Muscle layer of colon (tissue), 2 donors: ENCODE data around the gene CHDH.

Experiments
- H3K27ac ChIP-seq: one replicate; pipeline ENCODE4 v1.7.0; 2013; ENCODE audit warnings: low read depth, mild to moderate bottlenecking, low read length, moderate library complexity
- H3K27me3 ChIP-seq, 2 donors: one replicate each; pipeline ENCODE4 v1.7.0; 2013; ENCODE audit warnings: low read length in 2 of 2, mild to moderate bottlenecking in 2 of 2; ENCODE audit not compliant: insufficient read depth in 2 of 2, control insufficient read depth in 1 of 2
- H3K36me3 ChIP-seq: one replicate; pipeline ENCODE4 v1.7.0; 2013; ENCODE audit warnings: mild to moderate bottlenecking, low read length; ENCODE audit not compliant: insufficient read depth
- H3K4me1 ChIP-seq: one replicate; pipeline ENCODE4 v1.7.0; 2013; ENCODE audit warnings: mild to moderate bottlenecking, low read length; ENCODE audit not compliant: insufficient read depth
- H3K4me3 ChIP-seq, 2 donors: one replicate each; pipeline ENCODE4 v1.7.0; 2013; ENCODE audit warnings: low read length in 2 of 2, low read depth in 1 of 2, mild to moderate bottlenecking in 1 of 2, moderate library complexity in 1 of 2
- H3K9ac ChIP-seq: one replicate; pipeline ENCODE4 v1.7.0; 2013; ENCODE audit warnings: low read length
- H3K9me3 ChIP-seq: one replicate; pipeline ENCODE4 v1.7.0; 2013; ENCODE audit warnings: mild to moderate bottlenecking, low read length
- donor health status: abdominal sarcoma.
- donor health status: Adenocarcinoma of cecum.

CHDH gene

DNA sequence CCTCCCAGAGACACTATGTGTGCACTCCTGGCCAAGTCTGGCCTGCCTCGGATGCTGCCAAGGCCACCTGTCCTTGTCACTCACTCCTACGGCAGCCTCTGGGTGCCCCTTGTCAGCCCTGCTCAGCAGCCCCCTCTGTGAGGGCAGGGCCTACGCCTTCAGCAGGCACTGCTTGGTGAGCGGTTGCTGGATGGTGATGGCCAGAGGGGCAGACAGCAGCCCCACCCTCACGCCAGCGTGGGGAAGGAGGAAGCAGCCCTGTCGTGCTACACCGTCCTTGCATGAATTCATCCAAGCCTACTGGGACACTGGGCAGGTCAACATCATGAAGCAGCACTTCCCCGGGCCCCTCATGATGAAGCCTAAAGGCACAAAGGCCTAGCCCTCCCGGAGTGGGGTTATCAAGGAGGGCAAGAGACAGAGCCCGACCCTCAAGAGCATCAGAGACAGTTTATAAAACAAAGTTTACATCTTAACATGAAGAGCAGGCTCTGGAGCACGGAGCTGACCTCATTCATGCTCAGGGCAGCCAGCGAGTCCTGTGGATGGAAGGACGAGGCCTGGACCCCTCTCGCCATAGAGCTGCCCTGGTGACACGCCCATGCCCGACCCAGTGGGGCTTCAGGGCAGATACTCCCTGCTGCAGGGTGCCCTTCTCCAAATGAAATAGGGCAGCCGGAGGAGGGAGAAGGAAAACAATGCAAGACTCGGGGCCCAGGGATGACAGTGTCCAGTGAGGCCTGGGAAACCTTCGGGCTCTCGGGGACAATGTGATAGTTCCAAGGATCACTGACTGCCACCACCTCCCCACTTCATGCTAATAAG lies 25.3 kb downstream of the CHDH start:
- H3K4me3 ChIP-seq, result no peak overlapping the region
- no peak overlapping the region for H3K9ac ChIP-seq
- no peak overlapping the region for H3K27ac ChIP-seq
- no peaks in the 10 kb centered on the region for H3K9me3 ChIP-seq
- no peaks in the 10 kb centered on the region for H3K4me1 ChIP-seq
- no peaks in the 10 kb centered on the region for H3K27me3 ChIP-seq
- H3K36me3 ChIP-seq, result no peaks in the 10 kb centered on the region

DNA sequence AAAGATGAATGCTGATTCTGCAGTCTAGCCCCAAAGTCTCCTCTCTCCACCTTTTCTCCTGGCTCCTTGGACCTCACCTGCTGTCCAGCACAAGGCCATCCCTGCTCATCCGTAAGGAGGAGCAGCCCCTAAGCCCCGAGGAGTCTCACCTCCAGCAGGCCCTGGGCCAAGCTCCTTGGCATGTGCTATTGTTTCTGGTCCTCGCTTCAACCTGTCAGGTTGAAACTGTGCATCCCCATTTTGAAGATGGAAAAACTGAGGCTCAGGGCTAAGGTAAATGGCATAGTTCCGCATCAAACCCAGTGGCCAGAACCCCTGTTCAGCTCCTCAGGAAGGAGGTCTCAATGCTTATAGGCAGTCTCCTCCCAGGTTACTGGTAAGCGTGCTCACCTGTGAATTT lies 26.1 kb downstream of the CHDH start:
- Histone ChIP-seq H3K9ac (no peak overlapping the region), H3K4me1 (no peaks in the 10 kb centered on the region), H3K4me3 (no peak overlapping the region), H3K27me3 (no peaks in the 10 kb centered on the region), H3K9me3 (no peaks in the 10 kb centered on the region), H3K27ac (no peak overlapping the region), H3K36me3 (no peaks in the 10 kb centered on the region)

DNA sequence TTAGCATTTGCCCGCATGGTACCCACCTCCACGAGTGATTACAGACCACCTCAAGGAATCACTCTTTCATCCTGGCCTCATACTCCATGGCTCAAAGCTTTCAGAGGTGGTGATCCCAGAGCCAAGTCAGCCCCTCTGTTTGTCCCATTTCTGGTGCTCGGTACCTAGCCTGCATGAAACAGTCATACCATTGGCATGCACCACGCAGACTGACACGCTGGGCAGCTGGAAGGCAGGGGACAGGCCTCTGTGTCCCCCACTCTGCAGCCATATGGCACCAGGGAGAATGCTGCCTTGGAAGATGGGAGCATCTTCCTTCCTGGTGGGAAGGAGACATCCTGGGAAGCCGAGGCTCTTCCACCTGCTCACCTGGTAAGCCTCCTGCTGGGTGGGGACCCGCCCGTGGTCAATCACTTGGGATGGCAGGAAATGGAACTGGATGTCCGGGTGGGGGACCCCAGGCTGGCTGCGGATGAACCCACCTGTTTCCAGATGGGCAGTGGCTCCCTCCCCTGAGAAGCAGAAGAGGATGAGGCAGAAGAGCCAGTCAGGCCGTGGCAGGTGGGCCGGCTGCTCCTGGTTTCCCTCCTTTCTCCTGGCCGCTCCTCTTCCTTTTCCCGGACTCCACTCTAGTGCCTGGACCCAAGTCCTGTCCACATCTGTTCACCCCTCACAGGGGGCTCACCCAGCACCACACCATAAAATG lies 26.9 kb downstream of the CHDH start:
- Histone ChIP-seq H3K4me1 (no peaks in the 10 kb centered on the region), H3K36me3 (no peaks in the 10 kb centered on the region), H3K4me3 (no peak overlapping the region), H3K27me3 (no peaks in the 10 kb centered on the region), H3K9ac (no peak overlapping the region), H3K9me3 (no peaks in the 10 kb centered on the region), H3K27ac (no peak overlapping the region)

DNA sequence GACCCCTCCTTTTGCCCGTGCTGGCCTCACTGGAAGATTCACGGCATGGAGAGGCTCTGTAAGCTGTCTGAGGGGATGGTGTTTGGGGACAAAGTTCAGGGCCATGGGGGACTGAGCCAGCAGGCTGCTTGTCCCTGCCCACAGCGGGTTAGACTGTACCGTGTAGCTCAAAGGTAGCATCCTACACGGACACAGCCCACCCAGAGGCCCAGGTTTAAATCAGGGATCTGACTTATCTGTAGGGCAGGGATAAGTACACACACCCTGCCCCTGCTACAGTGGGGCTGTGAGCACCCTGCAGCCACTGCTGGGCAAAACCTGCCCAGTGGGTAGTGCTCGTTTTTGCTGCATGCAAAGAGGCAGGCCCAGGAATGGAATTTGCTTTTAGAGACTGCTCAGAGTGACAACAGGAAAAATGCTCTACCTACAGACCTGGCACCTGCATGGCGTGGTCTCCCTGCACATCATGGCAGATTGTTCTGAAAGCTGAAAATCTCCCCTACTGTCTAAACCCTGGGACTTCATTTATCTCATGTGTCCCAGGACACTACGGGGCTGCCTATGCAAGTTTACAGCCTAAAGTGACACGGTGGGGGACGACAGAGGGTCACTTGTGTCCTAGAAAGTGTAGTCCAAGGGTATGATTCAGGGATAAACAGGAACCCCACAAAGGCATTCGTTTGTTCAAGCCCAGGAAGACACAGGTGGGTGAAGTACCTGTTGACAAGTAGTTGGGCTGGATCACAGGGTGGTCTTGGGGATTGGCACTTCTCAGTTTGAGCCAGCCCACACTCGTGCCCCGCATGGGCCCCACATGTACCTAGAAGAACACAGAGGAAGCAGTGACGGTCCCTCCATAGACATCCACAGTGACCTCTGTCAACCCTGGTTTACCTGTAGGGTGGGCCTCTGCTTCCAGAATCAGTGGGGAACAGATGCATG lies 27.7 kb downstream of the CHDH start:
- H3K4me3 ChIP-seq, result no peak overlapping the region
- H3K9ac ChIP-seq, result no peak overlapping the region
- no peak overlapping the region for H3K27ac ChIP-seq
- H3K9me3 ChIP-seq, result no peaks in the 10 kb centered on the region
- no peaks in the 10 kb centered on the region for H3K4me1 ChIP-seq
- no peaks in the 10 kb centered on the region for H3K36me3 ChIP-seq
- no peaks in the 10 kb centered on the region for H3K27me3 ChIP-seq

DNA sequence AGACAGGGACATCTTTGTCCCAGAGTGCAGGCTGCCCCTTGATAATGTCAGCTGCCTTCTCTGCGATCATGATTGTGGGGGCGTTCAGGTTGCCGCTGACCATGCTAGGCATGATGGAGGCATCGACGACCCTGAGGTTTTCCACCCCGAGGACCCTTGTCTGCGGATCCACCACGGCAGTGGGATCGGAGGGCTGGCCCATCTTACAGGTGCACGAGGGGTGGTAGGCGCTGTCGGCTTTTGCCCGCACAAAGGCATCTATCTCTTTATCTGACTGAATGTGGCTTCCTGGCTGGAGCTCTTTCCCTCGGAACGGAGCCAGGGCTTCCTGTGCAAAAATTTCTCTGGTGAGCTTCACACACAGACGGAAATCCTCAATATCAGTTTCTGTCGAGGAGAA lies 28.4 kb downstream of the CHDH start:
- Histone ChIP-seq H3K4me1 (no peaks in the 10 kb centered on the region), H3K9ac (no peak overlapping the region), H3K4me3 (no peak overlapping the region), H3K27ac (no peak overlapping the region), H3K36me3 (no peaks in the 10 kb centered on the region), H3K9me3 (no peaks in the 10 kb centered on the region), H3K27me3 (no peaks in the 10 kb centered on the region)

DNA sequence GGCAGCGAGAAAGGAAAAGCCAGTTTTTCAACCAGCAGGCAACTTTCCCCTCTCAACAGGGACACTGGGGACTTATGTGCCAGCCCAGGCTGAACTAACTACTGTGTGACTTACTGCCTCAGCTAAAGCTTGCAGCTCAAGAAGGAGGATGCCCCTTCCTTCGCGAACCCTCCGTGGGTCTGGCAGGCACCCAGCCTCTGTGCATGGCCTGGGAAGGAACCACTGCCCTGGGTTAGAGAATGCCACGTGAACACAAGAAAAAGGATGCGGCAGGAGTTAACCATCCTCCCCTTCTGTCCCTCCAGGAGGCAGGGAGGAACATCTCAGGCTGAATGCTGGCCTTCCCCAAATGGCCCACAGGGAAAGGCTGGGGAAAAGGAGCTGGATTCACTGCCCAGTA lies 29.0 kb downstream of the CHDH start:
- Histone ChIP-seq H3K9ac (no peak overlapping the region), H3K27me3 (no peaks in the 10 kb centered on the region), H3K4me1 (no peaks in the 10 kb centered on the region), H3K36me3 (no peaks in the 10 kb centered on the region), H3K27ac (no peak overlapping the region), H3K4me3 (no peak overlapping the region), H3K9me3 (no peaks in the 10 kb centered on the region)

DNA sequence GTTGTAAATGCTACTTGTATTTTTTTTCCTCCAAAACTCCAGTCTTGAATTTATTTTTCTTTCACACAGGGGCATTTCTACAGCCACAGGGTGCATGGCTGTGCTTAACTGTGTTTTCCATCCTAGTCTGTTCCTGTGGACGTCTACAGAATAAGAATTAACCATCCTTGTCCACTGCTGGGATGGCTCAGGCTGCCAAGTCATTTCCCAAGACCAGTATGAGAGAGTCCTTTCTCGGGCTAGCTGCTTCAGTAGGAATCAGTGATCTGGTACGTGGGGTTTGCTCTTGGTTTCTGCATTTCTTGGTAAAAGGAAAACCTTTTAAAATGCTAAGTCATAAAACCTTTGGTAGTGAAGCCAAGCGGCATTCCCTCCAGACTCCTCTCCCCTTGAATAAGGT lies 29.8 kb downstream of the CHDH start:
- H3K27ac ChIP-seq, result no peak overlapping the region
- H3K4me3 ChIP-seq, result no peak overlapping the region
- H3K27me3 ChIP-seq, result no peaks in the 10 kb centered on the region
- no peaks in the 10 kb centered on the region for H3K9me3 ChIP-seq
- no peaks in the 10 kb centered on the region for H3K4me1 ChIP-seq
- no peaks in the 10 kb centered on the region for H3K36me3 ChIP-seq
- no peak overlapping the region for H3K9ac ChIP-seq

DNA sequence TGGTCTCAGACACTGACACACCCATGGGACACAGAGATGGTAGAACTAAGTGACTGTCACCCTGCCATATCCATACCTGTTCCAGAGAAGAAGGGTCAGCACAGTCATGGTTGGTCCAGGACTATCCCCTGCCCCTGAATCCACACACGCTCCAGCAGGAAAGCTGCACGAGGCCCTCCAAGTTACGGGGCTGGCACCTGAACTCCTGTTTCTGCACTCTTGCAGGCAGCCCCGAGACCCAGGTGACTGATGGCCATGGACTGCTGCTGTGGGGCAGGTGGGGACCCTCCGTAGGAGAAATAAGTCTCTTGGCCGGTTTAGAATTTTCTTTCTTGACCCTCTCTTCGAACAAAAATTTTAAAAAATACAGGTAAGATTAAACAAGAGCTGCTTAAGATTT lies 30.6 kb downstream of the CHDH start:
- Histone ChIP-seq H3K9ac (no peak overlapping the region), H3K27ac (no peak overlapping the region), H3K9me3 (no peaks in the 10 kb centered on the region), H3K4me1 (no peaks in the 10 kb centered on the region), H3K4me3 (no peak overlapping the region), H3K36me3 (no peaks in the 10 kb centered on the region), H3K27me3 (no peaks in the 10 kb centered on the region)

DNA sequence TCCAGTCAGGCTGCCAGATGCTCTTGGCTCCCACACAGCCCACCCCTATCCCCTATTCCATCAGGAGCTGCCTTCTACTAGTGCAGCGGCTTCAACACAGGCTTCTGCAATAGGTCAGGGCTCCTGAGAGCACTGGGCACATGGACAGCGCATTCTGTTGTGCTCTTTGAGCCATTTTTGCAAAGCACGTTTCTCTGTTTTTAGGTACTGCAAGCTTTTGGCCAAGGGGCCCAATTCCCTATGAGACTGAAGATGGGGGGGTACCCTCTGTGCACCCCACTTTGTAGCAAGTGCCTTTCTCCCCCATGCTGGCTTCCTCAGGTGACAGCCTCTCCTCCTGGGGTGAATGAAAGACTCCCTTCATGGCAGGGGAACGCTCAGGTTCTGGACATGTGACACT lies 31.2 kb downstream of the CHDH start:
- Histone ChIP-seq H3K4me1 (no peaks in the 10 kb centered on the region), H3K4me3 (no peak overlapping the region), H3K9ac (no peak overlapping the region), H3K27me3 (no peaks in the 10 kb centered on the region), H3K9me3 (no peaks in the 10 kb centered on the region), H3K36me3 (no peaks in the 10 kb centered on the region), H3K27ac (no peak overlapping the region)

DNA sequence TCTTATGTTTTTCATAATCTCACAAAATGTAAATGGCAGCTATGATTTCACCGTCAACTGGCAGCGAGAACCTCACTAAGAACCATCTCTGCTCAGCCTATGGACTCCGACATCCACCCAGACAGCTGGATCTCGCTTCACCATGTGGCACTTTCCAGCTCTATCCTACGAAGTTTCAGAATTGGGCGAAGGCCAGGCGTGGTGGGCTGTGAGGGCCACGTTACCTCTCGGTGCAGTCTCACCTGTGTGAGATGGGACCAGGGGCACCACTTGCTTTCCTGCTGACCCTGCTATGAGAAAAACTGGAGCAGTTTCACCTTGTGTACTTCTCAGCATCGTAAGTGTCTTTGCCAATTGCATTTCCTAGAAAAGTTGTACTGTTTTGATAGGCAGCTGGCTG lies 32.3 kb downstream of the CHDH start:
- H3K4me1 ChIP-seq, result no peaks in the 10 kb centered on the region
- H3K9me3 ChIP-seq, result no peaks in the 10 kb centered on the region
- no peak overlapping the region for H3K4me3 ChIP-seq
- H3K36me3 ChIP-seq, result no peaks in the 10 kb centered on the region
- no peak overlapping the region for H3K9ac ChIP-seq
- H3K27me3 ChIP-seq, result no peaks in the 10 kb centered on the region
- no peak overlapping the region for H3K27ac ChIP-seq

DNA sequence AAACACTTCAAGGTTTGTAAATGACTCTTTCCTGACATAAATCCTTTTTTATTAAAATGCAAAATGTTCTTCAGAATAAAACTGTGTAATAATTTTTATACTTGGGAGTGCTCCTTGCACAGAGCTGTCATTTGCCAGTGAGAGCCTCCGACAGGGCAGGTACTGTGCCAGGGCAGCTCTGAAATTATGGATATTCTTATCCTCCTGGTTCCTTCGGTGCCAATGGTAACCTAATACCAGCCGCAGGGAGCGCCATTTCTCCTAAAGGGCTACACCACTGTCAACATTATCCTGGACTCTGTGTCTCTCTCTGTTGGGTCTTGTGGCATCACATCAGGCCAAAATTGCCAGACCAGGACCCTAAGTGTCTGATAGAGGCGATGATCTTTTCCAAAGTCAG lies 33.0 kb downstream of the CHDH start:
- H3K36me3 ChIP-seq, result no peaks in the 10 kb centered on the region
- H3K9me3 ChIP-seq, result no peaks in the 10 kb centered on the region
- H3K27ac ChIP-seq, result no peak overlapping the region
- H3K4me3 ChIP-seq, result no peak overlapping the region
- no peaks in the 10 kb centered on the region for H3K27me3 ChIP-seq
- H3K4me1 ChIP-seq, result no peaks in the 10 kb centered on the region
- no peak overlapping the region for H3K9ac ChIP-seq
